ENCODE data around the gene VPS13D.
"Not testable (repeated sequence)": the region's sequence is repeated elsewhere in the genome, so short reads cannot be mapped to it uniquely, and the experiment has no call there.

Gene VPS13D

GRCh38 chr1:12201352-12202189, 28.3 kb upstream of the VPS13D start:
- no peak for DNase-seq (ENCODE audit: low spot score)

GRCh38 chr1:12202190-12202497, 27.7 kb upstream of the VPS13D start:
- DNase-seq (ENCODE audit: low spot score), result no peak

GRCh38 chr1:12202577-12202976, 27.3 kb upstream of the VPS13D start:
- no peak for DNase-seq (ENCODE audit: low spot score)

- DNase-seq (ENCODE audit: low spot score), result no peak
Observed at GRCh38 chr1:12203216-12204007, 26.4 kb upstream of the VPS13D start.

- no peak for DNase-seq (ENCODE audit: low spot score)
Observed at GRCh38 chr1:12204140-12204539, 25.7 kb upstream of the VPS13D start.

GRCh38 chr1:12204754-12205658, 24.8 kb upstream of the VPS13D start:
- no peak for DNase-seq (ENCODE audit: low spot score)

GRCh38 chr1:12206238-12206637, 23.6 kb upstream of the VPS13D start:
- DNase-seq (ENCODE audit: low spot score), result no peak

- DNase-seq (ENCODE audit: low spot score), result no peak
Observed at GRCh38 chr1:12206792-12207424, 22.9 kb upstream of the VPS13D start.

GRCh38 chr1:12208271-12208670, 21.6 kb upstream of the VPS13D start:
- DNase-seq (ENCODE audit: low spot score), result no peak

- peak; percentile 71 for DNase-seq (ENCODE audit: low spot score)
Observed at GRCh38 chr1:12208764-12209494, 20.9 kb upstream of the VPS13D start.

- no peak for DNase-seq (ENCODE audit: low spot score)
Observed at GRCh38 chr1:12209495-12209832, 20.4 kb upstream of the VPS13D start.

GRCh38 chr1:12215118-12215961, 14.5 kb upstream of the VPS13D start:
- no peak for DNase-seq (ENCODE audit: low spot score)

- no peak for DNase-seq (ENCODE audit: low spot score)
Observed at GRCh38 chr1:12219800-12220199, 10.0 kb upstream of the VPS13D start.

GRCh38 chr1:12220890-12221289, 8.9 kb upstream of the VPS13D start:
- DNase-seq (ENCODE audit: low spot score), result no peak

- not testable (repeated sequence) for DNase-seq (ENCODE audit: low spot score)
Observed at GRCh38 chr1:12222700-12223099, 7.1 kb upstream of the VPS13D start.

GRCh38 chr1:12224092-12224491, 5.7 kb upstream of the VPS13D start:
- not testable (repeated sequence) for DNase-seq (ENCODE audit: low spot score)

GRCh38 chr1:12228979-12229378, 851 bp upstream of the VPS13D start:
- DNase-seq (ENCODE audit: low spot score), result no peak

- no peak for DNase-seq (ENCODE audit: low spot score)
Observed at GRCh38 chr1:12229386-12229834, 420 bp upstream of the VPS13D start.

GRCh38 chr1:12230549-12231275, 882 bp downstream of the VPS13D start:
- peak; percentile 37 for DNase-seq (ENCODE audit: low spot score)

- DNase-seq (ENCODE audit: low spot score), result peak; percentile 32
Observed at GRCh38 chr1:12231276-12231595, 1.4 kb downstream of the VPS13D start.
